Fibroblast of lung (primary cell): ENCODE results near the gene HMGCS1.

Experiments
- EZH2 ChIP-seq: IDR thresholded peaks from 2 replicates; pipeline ENCODE4 v1.5.1; 2012; ENCODE audit warnings: low read length, control low read depth, mild to moderate bottlenecking; ENCODE audit errors: missing control alignments
- TF ChIP-seq, protein P1 (sequence below), 2 donors: IDR thresholded peaks in 1 of 2; conservative IDR thresholded peaks in 1 of 2; 1 replicate in 1 of 2; 2 replicates in 1 of 2; pipeline ENCODE4 v1.5.1; 2011 to 2012; ENCODE audit warnings: low read length in 2 of 2, control low read depth in 1 of 2, inconsistent platforms in 1 of 2, low read depth in 1 of 2, mild to moderate bottlenecking in 1 of 2

DNA sequence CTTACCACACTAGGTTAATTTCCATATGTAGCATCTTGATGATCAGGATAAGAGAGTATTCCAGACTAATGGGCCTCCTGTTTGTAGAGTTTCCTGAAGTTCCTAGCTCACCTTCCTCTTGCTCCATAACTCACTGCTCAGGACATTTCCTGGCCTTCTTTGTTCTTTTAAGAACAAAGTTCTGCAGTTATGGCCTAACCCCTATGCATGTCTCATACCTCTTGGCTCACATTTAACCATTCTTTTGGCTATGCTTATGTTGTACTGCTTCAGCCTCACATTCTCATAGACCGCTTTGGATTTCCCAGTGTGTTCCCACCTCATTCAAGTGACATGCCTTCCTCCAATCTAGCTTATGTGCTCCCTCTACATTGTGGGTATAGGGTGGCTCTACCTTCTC, 40.5 kb upstream of the HMGCS1 start:
- TF ChIP-seq, protein P1, sequence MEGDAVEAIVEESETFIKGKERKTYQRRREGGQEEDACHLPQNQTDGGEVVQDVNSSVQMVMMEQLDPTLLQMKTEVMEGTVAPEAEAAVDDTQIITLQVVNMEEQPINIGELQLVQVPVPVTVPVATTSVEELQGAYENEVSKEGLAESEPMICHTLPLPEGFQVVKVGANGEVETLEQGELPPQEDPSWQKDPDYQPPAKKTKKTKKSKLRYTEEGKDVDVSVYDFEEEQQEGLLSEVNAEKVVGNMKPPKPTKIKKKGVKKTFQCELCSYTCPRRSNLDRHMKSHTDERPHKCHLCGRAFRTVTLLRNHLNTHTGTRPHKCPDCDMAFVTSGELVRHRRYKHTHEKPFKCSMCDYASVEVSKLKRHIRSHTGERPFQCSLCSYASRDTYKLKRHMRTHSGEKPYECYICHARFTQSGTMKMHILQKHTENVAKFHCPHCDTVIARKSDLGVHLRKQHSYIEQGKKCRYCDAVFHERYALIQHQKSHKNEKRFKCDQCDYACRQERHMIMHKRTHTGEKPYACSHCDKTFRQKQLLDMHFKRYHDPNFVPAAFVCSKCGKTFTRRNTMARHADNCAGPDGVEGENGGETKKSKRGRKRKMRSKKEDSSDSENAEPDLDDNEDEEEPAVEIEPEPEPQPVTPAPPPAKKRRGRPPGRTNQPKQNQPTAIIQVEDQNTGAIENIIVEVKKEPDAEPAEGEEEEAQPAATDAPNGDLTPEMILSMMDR (conservative IDR thresholded peaks at IDR 0.05 in 1 of 2, IDR thresholded peaks at IDR 0.05 in 1 of 2; ENCODE audit: low read depth in 1 of 2, low read length in 2 of 2), result no peak
- TF ChIP-seq EZH2, result no peak
